ENCODE measurements around the gene KCNQ5. TPM values are rescaled to one million over a fixed set of nuclear protein-coding genes. Genes with fewer than 3 reads are reported as not detected.

The KCNQ5 gene
- total RNA-seq, 8 experiments from 2014 or later = 0.17 to 18.5 (median 1.7) TPM

GRCh38 chr6:72825315-72825911 is 203.5 kb downstream of the KCNQ5 start:
- in situ Hi-C loops (cut with MboI; ENCODE audit: low pct_unique_long_range_greater_than_20kb in 2 of 9, low sequenced_read_pairs in 9 of 9, unreplicated experiment in 9 of 9) = no loop called here
- Histone ChIP-seq H3K4me1 (replicated peaks in 1 of 2) (peaks cover 0 to 5% of the 10 kb centered on the region in 2 donors), H3K27ac (no peak overlapping the region), H3K4me3 (no peak overlapping the region)
- peak in 3 of 8 experiments; percentile 59 to 88 (median 76) for ATAC-seq (replicated peaks in 6 of 8)

DNA sequence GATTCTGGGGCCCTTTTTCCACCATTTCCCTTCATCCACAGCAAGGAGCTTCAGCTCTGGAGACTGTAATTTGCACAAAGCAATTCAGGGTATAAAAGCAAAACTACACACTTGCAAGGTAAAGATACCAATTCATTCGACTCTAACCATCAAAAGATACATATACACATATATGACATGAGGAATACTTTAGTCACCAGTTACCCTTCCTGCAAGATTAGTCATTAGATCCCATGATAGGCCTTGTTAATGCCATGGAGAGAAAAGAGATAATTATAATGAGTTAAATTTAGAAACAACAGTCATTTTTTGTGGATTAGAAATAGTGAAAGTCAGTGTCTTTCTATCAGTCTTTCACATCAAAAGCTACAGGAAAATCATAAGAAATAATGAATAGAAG is 204.2 kb downstream of the KCNQ5 start:
- in situ Hi-C loops (cut with MboI; ENCODE audit: low pct_unique_long_range_greater_than_20kb in 2 of 9, low sequenced_read_pairs in 9 of 9, unreplicated experiment in 9 of 9) = no loop called here
- Histone ChIP-seq H3K27ac (no peak overlapping the region), H3K4me3 (no peak overlapping the region), H3K4me1 (replicated peaks in 1 of 2) (peaks cover 0 to 5% of the 10 kb centered on the region in 2 donors)
- WGBS, 10 experiments = 0 to 67% (median 59%) methylated on average over 1 of the region's 1 CpG; no CpG with 5 or more reads in 4 of the 10 experiments
- no peak for ATAC-seq (replicated peaks in 6 of 8)

DNA sequence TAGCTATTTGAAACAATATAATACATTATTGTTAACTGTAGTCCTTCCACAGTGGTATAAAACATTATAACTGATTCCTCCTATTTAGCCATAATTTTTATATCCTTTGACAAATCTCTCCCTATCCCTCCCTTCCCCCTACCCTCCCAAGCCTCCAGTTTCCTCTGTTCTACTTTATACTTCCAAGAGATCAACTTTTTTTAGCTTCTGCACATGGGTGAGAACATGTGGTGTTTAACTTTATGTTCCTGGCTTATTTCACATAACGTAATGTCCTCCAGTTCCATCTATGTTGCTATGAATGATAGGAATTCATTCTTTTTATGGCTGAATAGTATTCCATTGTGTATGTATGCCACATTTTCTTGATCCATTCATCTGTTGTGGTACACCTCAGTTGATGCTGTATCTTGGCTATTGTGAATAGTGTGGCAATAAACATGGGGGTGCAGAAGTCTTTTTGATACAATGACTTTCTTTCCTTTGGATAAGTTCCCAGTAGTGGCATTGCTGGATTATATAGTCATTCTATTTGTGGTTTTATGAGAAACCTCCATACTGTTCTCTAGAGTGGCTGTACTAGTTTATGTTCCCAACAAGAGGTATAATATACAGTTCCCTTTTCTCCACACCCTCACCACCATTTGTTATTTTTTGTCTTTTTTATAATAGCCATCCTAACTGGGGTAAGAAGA is 205.0 kb downstream of the KCNQ5 start:
- H3K4me3 ChIP-seq = no peak overlapping the region
- WGBS, 10 experiments = 67 to 100% (median 80%) methylated on average over 1 of the region's 1 CpG; no CpG with 5 or more reads in 5 of the 10 experiments
- no peak for ATAC-seq (replicated peaks in 6 of 8)
- H3K27ac ChIP-seq = no peak overlapping the region
- peaks cover 0 to 5% of the 10 kb centered on the region in 2 donors for H3K4me1 ChIP-seq (replicated peaks in 1 of 2)
- in situ Hi-C loops (cut with MboI; ENCODE audit: low pct_unique_long_range_greater_than_20kb in 2 of 9, low sequenced_read_pairs in 9 of 9, unreplicated experiment in 9 of 9) = no loop called here

GRCh38 chr6:72828904-72829303 is 207.0 kb downstream of the KCNQ5 start:
- ATAC-seq (replicated peaks in 6 of 8) = no peak
- Histone ChIP-seq H3K27ac (no peak overlapping the region), H3K4me3 (no peak overlapping the region), H3K4me1 (replicated peaks in 1 of 2) (peaks cover 0 to 5% of the 10 kb centered on the region in 2 donors)
- in situ Hi-C loops (cut with MboI; ENCODE audit: low pct_unique_long_range_greater_than_20kb in 2 of 9, low sequenced_read_pairs in 9 of 9, unreplicated experiment in 9 of 9) = no loop called here
- 75 to 100% (median 93%) methylated on average over 1 to 2 of the region's 2 CpGs; no CpG with 5 or more reads in 5 of the 10 experiments for WGBS, 10 experiments

- no peaks in the 10 kb centered on the region for H3K4me1 ChIP-seq (replicated peaks in 1 of 2)
- H3K27ac ChIP-seq = no peak overlapping the region
- 28 to 100% (median 80%) methylated on average over 1 to 3 of the region's 3 CpGs; no CpG with 5 or more reads in 2 of the 10 experiments for WGBS, 10 experiments
- ATAC-seq (replicated peaks in 6 of 8) = no peak
- no peak overlapping the region for H3K4me3 ChIP-seq
- in situ Hi-C loops (cut with MboI; ENCODE audit: low pct_unique_long_range_greater_than_20kb in 2 of 9, low sequenced_read_pairs in 9 of 9, unreplicated experiment in 9 of 9) = no loop called here
Observed at GRCh38 chr6:72832271-72832670, 210.4 kb downstream of the KCNQ5 start.

DNA sequence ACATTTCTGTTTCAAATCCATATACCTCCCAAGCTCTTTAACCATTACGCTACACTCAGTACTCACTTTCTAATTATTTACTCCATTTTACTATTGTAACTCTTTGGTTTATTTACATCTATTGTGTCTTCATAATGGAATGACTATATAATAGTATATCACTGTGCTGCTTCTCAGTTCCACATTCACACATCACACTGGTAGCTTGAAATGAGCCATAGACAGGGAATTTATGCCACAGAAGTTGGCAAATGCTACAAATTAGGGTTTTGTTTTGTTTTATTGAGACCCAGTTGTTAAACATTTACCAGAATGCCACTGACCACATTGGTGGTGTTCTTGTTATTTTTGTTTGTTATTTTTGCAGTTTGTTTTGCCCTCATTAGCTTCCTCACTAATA is 213.9 kb downstream of the KCNQ5 start:
- Histone ChIP-seq H3K4me3 (no peak overlapping the region), H3K27ac (no peak overlapping the region), H3K4me1 (replicated peaks in 1 of 2) (no peaks in the 10 kb centered on the region)
- ATAC-seq (replicated peaks in 6 of 8) = no peak
- WGBS, 10 experiments = 78 to 100% (median 100%) methylated on average over 1 of the region's 1 CpG
- in situ Hi-C loops (cut with MboI; ENCODE audit: low pct_unique_long_range_greater_than_20kb in 2 of 9, low sequenced_read_pairs in 9 of 9, unreplicated experiment in 9 of 9) = no loop called here

DNA sequence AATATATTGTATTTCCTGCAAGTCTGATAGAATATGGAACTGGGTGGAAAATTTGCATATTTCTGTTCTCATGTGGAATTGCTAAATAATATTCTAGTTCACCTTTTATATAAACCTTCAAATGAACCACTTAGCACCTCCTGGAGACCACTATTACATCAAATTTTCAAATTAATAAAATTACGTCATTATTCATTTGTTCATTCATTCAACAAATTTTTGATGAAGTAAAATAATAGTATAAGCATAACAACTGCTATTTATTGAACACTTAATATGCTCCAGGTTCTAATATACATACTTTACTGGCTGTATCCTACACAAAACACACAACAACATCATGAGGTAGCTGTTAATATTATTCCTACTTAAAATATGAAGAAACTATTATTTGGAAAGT is 215.1 kb downstream of the KCNQ5 start:
- no peak overlapping the region for H3K27ac ChIP-seq
- 56 to 100% (median 88%) methylated on average over 1 of the region's 1 CpG for WGBS, 10 experiments
- in situ Hi-C loops (cut with MboI; ENCODE audit: low pct_unique_long_range_greater_than_20kb in 2 of 9, low sequenced_read_pairs in 9 of 9, unreplicated experiment in 9 of 9) = no loop called here
- H3K4me3 ChIP-seq = no peak overlapping the region
- peaks cover 0 to 3% of the 10 kb centered on the region in 2 donors for H3K4me1 ChIP-seq (replicated peaks in 1 of 2)
- ATAC-seq (replicated peaks in 6 of 8) = no peak

GRCh38 chr6:72841195-72841594 is 219.3 kb downstream of the KCNQ5 start:
- H3K4me1 ChIP-seq (replicated peaks in 1 of 2) = peaks cover 0 to 3% of the 10 kb centered on the region in 2 donors
- 38 to 100% (median 84%) methylated on average over 1 to 2 of the region's 2 CpGs for WGBS, 10 experiments
- H3K4me3 ChIP-seq = no peak overlapping the region
- in situ Hi-C loops (cut with MboI; ENCODE audit: low pct_unique_long_range_greater_than_20kb in 2 of 9, low sequenced_read_pairs in 9 of 9, unreplicated experiment in 9 of 9) = no loop called here
- no peak overlapping the region for H3K27ac ChIP-seq
- ATAC-seq (replicated peaks in 6 of 8) = no peak

- peaks cover 0 to 3% of the 10 kb centered on the region in 2 donors for H3K4me1 ChIP-seq (replicated peaks in 1 of 2)
- peak in 7 of 8 experiments; percentile 37 to 95 (median 75) for ATAC-seq (replicated peaks in 6 of 8)
- H3K4me3 ChIP-seq = no peak overlapping the region
- H3K27ac ChIP-seq = no peak overlapping the region
- 0 to 76% (median 48%) methylated on average over 1 to 4 of the region's 4 CpGs for WGBS, 10 experiments
- in situ Hi-C loops (cut with MboI; ENCODE audit: low pct_unique_long_range_greater_than_20kb in 2 of 9, low sequenced_read_pairs in 9 of 9, unreplicated experiment in 9 of 9) = no loop called here
Observed at GRCh38 chr6:72842140-72842539, 220.3 kb downstream of the KCNQ5 start.

DNA sequence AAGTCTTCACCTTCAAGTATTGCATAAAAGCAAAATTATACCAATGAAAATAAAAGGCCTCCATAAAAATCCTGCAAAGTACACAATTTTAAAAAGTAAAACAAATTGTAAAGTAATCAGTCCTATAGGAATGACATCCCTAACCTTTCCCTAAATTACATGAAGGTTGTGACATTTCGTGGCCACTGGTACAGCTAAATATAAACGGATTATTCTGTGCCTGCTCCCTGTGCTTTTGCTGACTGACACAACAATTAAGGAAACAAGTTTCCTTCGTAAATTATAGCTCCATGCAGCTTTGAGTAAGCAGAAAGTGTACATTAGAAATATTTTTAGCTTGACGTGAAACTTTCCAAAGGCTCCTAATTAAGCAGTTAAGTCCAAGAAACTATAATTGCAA is 222.8 kb downstream of the KCNQ5 start:
- Histone ChIP-seq H3K27ac (no peak overlapping the region), H3K4me3 (no peak overlapping the region), H3K4me1 (replicated peaks in 1 of 2) (peaks cover 0 to 3% of the 10 kb centered on the region in 2 donors)
- no peak for ATAC-seq (replicated peaks in 6 of 8)
- in situ Hi-C loops (cut with MboI; ENCODE audit: low pct_unique_long_range_greater_than_20kb in 2 of 9, low sequenced_read_pairs in 9 of 9, unreplicated experiment in 9 of 9) = no loop called here
- 40 to 87% (median 72%) methylated on average over 1 to 4 of the region's 4 CpGs; no CpG with 5 or more reads in 1 of the 10 experiments for WGBS, 10 experiments

DNA sequence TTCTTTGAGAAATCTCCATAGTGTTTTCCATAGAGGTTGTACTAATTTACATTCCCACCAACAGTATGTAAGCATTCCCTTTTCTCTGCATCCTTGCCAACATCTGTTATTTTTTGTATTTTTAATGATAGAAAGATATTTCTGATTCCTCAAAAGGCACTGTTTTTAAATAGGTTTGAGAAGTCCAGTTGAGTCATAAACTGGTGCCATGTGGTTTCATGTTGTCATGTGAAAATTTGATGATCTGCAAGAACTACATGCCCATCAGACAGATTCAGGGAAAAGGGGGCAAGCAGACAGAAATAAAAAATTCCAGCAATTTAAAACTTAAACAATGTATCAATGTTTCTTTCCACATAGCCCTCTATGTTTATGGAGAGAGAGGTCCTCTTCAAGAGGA is 227.5 kb downstream of the KCNQ5 start:
- no peak overlapping the region for H3K27ac ChIP-seq
- H3K4me3 ChIP-seq = no peak overlapping the region
- peak in 1 of 8 experiments; percentile 32 for ATAC-seq (replicated peaks in 6 of 8)
- no peaks in the 10 kb centered on the region for H3K4me1 ChIP-seq (replicated peaks in 1 of 2)
- in situ Hi-C loops (cut with MboI; ENCODE audit: low pct_unique_long_range_greater_than_20kb in 2 of 9, low sequenced_read_pairs in 9 of 9, unreplicated experiment in 9 of 9) = no loop called here

GRCh38 chr6:72850040-72850439 is 228.2 kb downstream of the KCNQ5 start:
- no peak overlapping the region for H3K4me3 ChIP-seq
- H3K4me1 ChIP-seq (replicated peaks in 1 of 2) = no peaks in the 10 kb centered on the region
- no peak overlapping the region for H3K27ac ChIP-seq
- ATAC-seq (replicated peaks in 6 of 8) = no peak
- WGBS, 10 experiments = 64 to 100% (median 92%) methylated on average over 1 to 2 of the region's 2 CpGs; no CpG with 5 or more reads in 4 of the 10 experiments
- in situ Hi-C loops (cut with MboI; ENCODE audit: low pct_unique_long_range_greater_than_20kb in 2 of 9, low sequenced_read_pairs in 9 of 9, unreplicated experiment in 9 of 9) = no loop called here

DNA sequence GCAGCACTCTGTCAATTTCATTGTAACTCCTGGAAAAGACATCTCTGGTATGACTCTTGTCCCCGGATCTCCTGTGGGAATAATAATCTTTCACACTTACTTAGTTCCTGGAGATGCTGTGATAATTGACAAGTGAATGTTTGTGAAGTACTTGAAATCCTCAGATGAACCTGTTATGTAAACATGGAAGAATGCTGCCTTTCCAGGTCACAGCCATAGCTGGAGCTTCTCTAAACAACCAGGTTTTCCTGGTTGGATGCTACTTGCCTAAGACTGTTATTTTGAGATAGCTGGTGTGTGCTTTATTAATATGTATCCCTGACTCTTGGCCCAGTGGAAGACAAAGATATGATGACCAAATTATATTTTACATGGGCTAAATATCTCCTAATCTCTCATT is 228.6 kb downstream of the KCNQ5 start:
- WGBS, 10 experiments = 80 to 100% (median 90%) methylated on average over 1 of the region's 1 CpG; no CpG with 5 or more reads in 6 of the 10 experiments
- in situ Hi-C loops (cut with MboI; ENCODE audit: low pct_unique_long_range_greater_than_20kb in 2 of 9, low sequenced_read_pairs in 9 of 9, unreplicated experiment in 9 of 9) = no loop called here
- no peak for ATAC-seq (replicated peaks in 6 of 8)
- Histone ChIP-seq H3K4me1 (replicated peaks in 1 of 2) (no peaks in the 10 kb centered on the region), H3K4me3 (no peak overlapping the region), H3K27ac (no peak overlapping the region)

- peak in 1 of 8 experiments; percentile 21 for ATAC-seq (replicated peaks in 6 of 8)
- Histone ChIP-seq H3K4me3 (no peak overlapping the region), H3K4me1 (replicated peaks in 1 of 2) (no peaks in the 10 kb centered on the region), H3K27ac (no peak overlapping the region)
- 15 to 100% (median 81%) methylated on average over 1 to 2 of the region's 2 CpGs for WGBS, 10 experiments
- in situ Hi-C loops (cut with MboI; ENCODE audit: low pct_unique_long_range_greater_than_20kb in 2 of 9, low sequenced_read_pairs in 9 of 9, unreplicated experiment in 9 of 9) = no loop called here
Observed at GRCh38 chr6:72855471-72855870, 233.6 kb downstream of the KCNQ5 start.

Data from motor neuron (in vitro differentiated cells).